Superior temporal gyrus (tissue), 1 donor: ENCODE data around the gene BABAM1.

ENCODE experiments used
- DNase-seq: peaks from one replicate; pipeline ENCODE4 v3.0.0-alpha.2; 2016; ENCODE audit errors: extremely low spot score

The BABAM1 gene

GRCh38 chr19:17266975-17267788 is at the start of gene BABAM1:
Gene BABAM1 (plus strand): TSS chr19:17267443. CDS start chr19:17268807, 1,364 bp downstream.
- DNase-seq = peak; percentile 99

GRCh38 chr19:17219286-17219685 is 48.0 kb upstream of the BABAM1 start:
- no peak for DNase-seq

GRCh38 chr19:17220207-17220758 is 47.0 kb upstream of the BABAM1 start:
- DNase-seq = no peak

- DNase-seq = no peak
Measured at GRCh38 chr19:17225053-17225452, 42.2 kb upstream of the BABAM1 start.

- peak; percentile 99 for DNase-seq
Measured at GRCh38 chr19:17226002-17226933, 41.0 kb upstream of the BABAM1 start, which contains the start of gene OCEL1. Gene OCEL1 (plus strand): TSS chr19:17226226. CDS start chr19:17226248, 22 bp downstream.

GRCh38 chr19:17227798-17228367 is 39.4 kb upstream of the BABAM1 start:
- no peak for DNase-seq

GRCh38 chr19:17229890-17230289 is 37.4 kb upstream of the BABAM1 start:
- no peak for DNase-seq

- DNase-seq = no peak
Measured at GRCh38 chr19:17232258-17232657, 35.0 kb upstream of the BABAM1 start.

GRCh38 chr19:17234911-17235299 is 32.3 kb upstream of the BABAM1 start:
- DNase-seq = no peak

- peak; percentile 75 for DNase-seq
Measured at GRCh38 chr19:17235300-17235970, 31.8 kb upstream of the BABAM1 start.

- DNase-seq = no peak
Measured at GRCh38 chr19:17235971-17236777, 31.1 kb upstream of the BABAM1 start.

GRCh38 chr19:17236811-17237543 is 30.3 kb upstream of the BABAM1 start:
- no peak for DNase-seq

- DNase-seq = no peak
Measured at GRCh38 chr19:17237747-17238706, 29.2 kb upstream of the BABAM1 start.

- no peak for DNase-seq
Measured at GRCh38 chr19:17240062-17240752, 27.0 kb upstream of the BABAM1 start.

GRCh38 chr19:17240826-17241399 is 26.3 kb upstream of the BABAM1 start:
- no peak for DNase-seq

- DNase-seq = no peak
Measured at GRCh38 chr19:17242431-17243208, 24.6 kb upstream of the BABAM1 start.
